GM12878 (cell line): ENCODE results near the gene HIRIP3. TPM values are rescaled to one million over a fixed set of nuclear protein-coding genes. Genes with fewer than 3 reads are reported as not detected.

Experiments used
- ATAC-seq: fragments of 200-7000 bp; cut with Tn5 transposase; 3 replicates; pipeline ENCODE4 v1.9.1; 2020; ENCODE audit warnings: mild to moderate bottlenecking, moderate library complexity
- BruUV-seq: library from RNA; stranded (reverse); fragments of 400-500 nt; replicated peaks from 2 replicates; lab custom pipeline; 2021; lab: Mats Ljungman, UMichigan
- CTCF ChIA-PET: fragments of 300-600 bp; sonication (Branson Sonifier 250); formaldehyde crosslinking; extraction: SDS; loops from one replicate; lab custom pipeline; 2021; ENCODE audit warnings: inconsistent platforms; lab: Yijun Ruan, JAX
- POLR2A ChIA-PET: fragments of 350-600 bp; formaldehyde crosslinking; extraction: SDS; loops from one replicate; lab custom pipeline; 2021; ENCODE audit warnings: inconsistent platforms; lab: Charles Lee
- RAD21 ChIA-PET: fragments of 300-600 bp; sonication (Branson Sonifier 250); formaldehyde crosslinking; loops from one replicate; lab custom pipeline; 2023; ENCODE audit warnings: antibody characterized with exemption; ENCODE audit not compliant: unreplicated experiment; lab: Charles Lee
- SMC1A ChIA-PET: fragments of 300-600 bp; sonication (Branson Sonifier 250); formaldehyde crosslinking; loops from one replicate; lab custom pipeline; 2023; ENCODE audit not compliant: unreplicated experiment, uncharacterized antibody; lab: Charles Lee
- DNase-seq: peaks from one replicate; pipeline ENCODE4 v3.0.0-alpha.2; 2011; ENCODE audit warnings: low read depth, low spot score
- FAIRE-seq: peaks from 3 replicates; lab custom pipeline; 2011; peaks lifted over from hg19 to GRCh38; lab: Jason Lieb, UNC
- H2AFZ ChIP-seq: 2 replicates; pipeline ENCODE4 v1.6.0; 2011; ENCODE audit warnings: low read depth, low read length, control low read depth; ENCODE audit not compliant: control insufficient read depth
- H3K27ac ChIP-seq: 2 replicates; pipeline ENCODE4 v1.5.1; 2011; ENCODE audit warnings: control low read depth; ENCODE audit not compliant: control insufficient read depth, insufficient read depth
- H3K27me3 ChIP-seq, 2 experiments: replicated peaks in 1 of 2; 2 replicates each; pipeline versions ENCODE4 v1.6.0 to v1.6.1; 2011; ENCODE audit warnings: low read length in 1 of 2; ENCODE audit not compliant: control insufficient read depth in 2 of 2, insufficient read depth in 2 of 2
- H3K36me3 ChIP-seq, 2 experiments: 2 replicates each; pipeline ENCODE4 v1.5.1; 2011; ENCODE audit warnings: low read length in 1 of 2; ENCODE audit not compliant: control insufficient read depth in 2 of 2, insufficient read depth in 2 of 2
- H3K4me1 ChIP-seq: 2 replicates; pipeline ENCODE4 v1.6.1; 2011; ENCODE audit warnings: mild to moderate bottlenecking, low read length, moderate library complexity, mixed read lengths; ENCODE audit not compliant: control insufficient read depth, insufficient read depth
- H3K4me2 ChIP-seq: 2 replicates; pipeline ENCODE4 v1.6.0; 2011; ENCODE audit warnings: control low read depth; ENCODE audit not compliant: control insufficient read depth, insufficient read depth
- H3K4me3 ChIP-seq: fragments of 200-600 bp; sonication (generic); 2 replicates; pipeline ENCODE4 v1.5.1; 2016
- H3K79me2 ChIP-seq: 2 replicates; pipeline ENCODE4 v1.6.0; 2011; ENCODE audit warnings: low read length; ENCODE audit not compliant: control insufficient read depth, insufficient read depth
- H3K9ac ChIP-seq: 2 replicates; pipeline ENCODE4 v1.8.0; 2011; ENCODE audit warnings: low read length, control low read depth, mixed read lengths; ENCODE audit not compliant: control insufficient read depth, insufficient read depth
- H3K9me3 ChIP-seq: replicated peaks from 3 replicates; pipeline ENCODE4 v1.5.1; 2011; ENCODE audit warnings: mild to moderate bottlenecking, low read length; ENCODE audit not compliant: control insufficient read depth, insufficient read depth
- H4K20me1 ChIP-seq: 2 replicates; pipeline ENCODE4 v1.6.0; 2011; ENCODE audit not compliant: control insufficient read depth, insufficient read depth
- E2F4 ChIP-seq: IDR thresholded peaks from 2 replicates; pipeline ENCODE4 v1.6.1; 2012; ENCODE audit warnings: low read depth, low read length, improper control_type of control experiment
- GATAD2B ChIP-seq: fragments of 450-650 bp; conservative IDR thresholded peaks from 2 replicates; pipeline ENCODE4 v1.6.1; 2017; ENCODE audit warnings: low read depth, mild to moderate bottlenecking, moderate library complexity
- JUND ChIP-seq: IDR thresholded peaks from 2 replicates; pipeline ENCODE4 v1.6.1; 2012; ENCODE audit warnings: low read depth, mild to moderate bottlenecking, low read length, improper control_type of control experiment, moderate library complexity
- MXI1 ChIP-seq: fragments of 150-350 bp; IDR thresholded peaks from 2 replicates; pipeline ENCODE4 v1.6.1; 2011; ENCODE audit warnings: low read depth, mild to moderate bottlenecking, inconsistent platforms, low read length, improper control_type of control experiment
- NFIC ChIP-seq: IDR thresholded peaks from 2 replicates; pipeline ENCODE4 v1.6.1; 2012; ENCODE audit warnings: low read depth, mild to moderate bottlenecking, inconsistent platforms, low read length, moderate library complexity
- NR2C1 ChIP-seq: fragments of 450-650 bp; IDR thresholded peaks from 2 replicates; pipeline ENCODE4 v1.6.1; 2017; ENCODE audit warnings: antibody characterized with exemption, mild to moderate bottlenecking, moderate library complexity
- RCOR1 ChIP-seq: conservative IDR thresholded peaks from 2 replicates; pipeline ENCODE4 v1.6.1; 2012; ENCODE audit warnings: low read depth, low read length, improper control_type of control experiment
- SMAD1 ChIP-seq: fragments of 450-650 bp; IDR thresholded peaks from 2 replicates; pipeline ENCODE4 v1.6.1; 2018; ENCODE audit warnings: mild to moderate bottlenecking, low read depth; ENCODE audit not compliant: partially characterized antibody
- SMARCA5 ChIP-seq: fragments of 450-650 bp; IDR thresholded peaks from 2 replicates; pipeline ENCODE4 v1.6.1; 2017; ENCODE audit warnings: mild to moderate bottlenecking
- STAT1 ChIP-seq: fragments of 450-650 bp; conservative IDR thresholded peaks from 2 replicates; pipeline ENCODE4 v1.6.1; 2014; ENCODE audit warnings: antibody characterized with exemption, mild to moderate bottlenecking
- TAF1 ChIP-seq: IDR thresholded peaks from 2 replicates; pipeline ENCODE4 v1.6.1; 2011; ENCODE audit warnings: mild to moderate bottlenecking, low read depth, low read length, borderline replicate concordance
- ZBTB11 ChIP-seq: fragments of 450-650 bp; formaldehyde crosslinking; IDR thresholded peaks from 2 replicates; pipeline ENCODE4 v1.5.0; 2022; ENCODE audit warnings: mild to moderate bottlenecking, missing genetic modification characterization
- ZBTB33 ChIP-seq: fragments of 450-650 bp; IDR thresholded peaks from 2 replicates; pipeline ENCODE4 v1.6.1; 2017; ENCODE audit warnings: mild to moderate bottlenecking
- ZNF207 ChIP-seq: fragments of 450-650 bp; IDR thresholded peaks from 2 replicates; pipeline ENCODE4 v1.6.1; 2014; ENCODE audit warnings: antibody characterized with exemption, mild to moderate bottlenecking, borderline replicate concordance
- ZNF217 ChIP-seq: fragments of 450-650 bp; IDR thresholded peaks from 2 replicates; pipeline ENCODE4 v1.6.1; 2017; ENCODE audit warnings: antibody characterized with exemption, mild to moderate bottlenecking
- ZSCAN29 ChIP-seq: fragments of 450-650 bp; IDR thresholded peaks from 2 replicates; pipeline ENCODE4 v1.6.1; 2017; ENCODE audit warnings: mild to moderate bottlenecking, moderate library complexity
- WGBS: methylation state at CpG from one replicate; pipeline ENCODE4 v1.1.6; 2016; ENCODE audit warnings: low lambda C conversion rate; ENCODE audit not compliant: insufficient replicate concordance, insufficient coverage; ENCODE audit errors: missing lambda C conversion rate; 5-methylcytosine and 5-hydroxymethylcytosine counted together
- in situ Hi-C: fragments of 300-500 bp; cut with MboI; formaldehyde crosslinking; loops from 9 replicates; pipeline ENCODE4 v1.14.3; 2018; ENCODE audit warnings: mixed read lengths
- intact Hi-C: fragments of 100-400 bp; cut with micrococcal nuclease; formaldehyde crosslinking; loops from one replicate; pipeline ENCODE4 v1.14.2; 2022; ENCODE audit not compliant: unreplicated experiment
- polyA plus RNA-seq, 11 experiments: library from polyadenylated mRNA; depleted of rRNA in 4 of 11; unstranded in 6 of 11; stranded (reverse) in 5 of 11; fragments of >200 nt; fragmentation: Nextera tagmentation in 4 of 11; fragmentation: Illumina TruSeq in 1 of 11; extraction: Ambion mirVana in 4 of 11; extraction: Trizol in 1 of 11; gene quantifications; 1 replicate in 1 of 11; 2 replicates in 10 of 11; pipeline versions ENCODE4 v1.2.1 to v1.2.3, GENCODE V29; 2011 to 2016; ENCODE audit warnings: inconsistent platforms in 2 of 11, missing spikeins in 2 of 11, low read depth in 1 of 11
- total RNA-seq, 4 experiments: library from RNA; depleted of rRNA in 3 of 4; stranded (reverse); fragments of >200 nt in 3 of 4; fragmentation: Illumina TruSeq in 1 of 4; extraction: Trizol in 1 of 4; gene quantifications; 2 replicates each; pipeline versions ENCODE4 v1.2.1 to v1.2.3, GENCODE V29; 2013 to 2021

HIRIP3 gene
- total and polyA plus RNA-seq, 10 of the 15 experiments (the other 5 are each of a cell fraction or from before 2014, with no cell fraction given): 4.1 to 43.5 (median 23.9) TPM

- POLR2A ChIA-PET: interaction anchor here (0.7 to 6.0 kb wide), 2 partner anchors 10 to 153 kb away, joined by 3 to 53 read pairs; partner anchors contain the start of gene TMEM219
- RAD21 ChIA-PET: no interaction called here
- DNase-seq (no peak), FAIRE-seq (no peak), ATAC-seq (no peak)
- CTCF ChIA-PET: interaction anchor here (1.1 kb wide), 1 partner anchor 47 kb away, joined by 4 read pairs; no protein-coding TSS in a partner anchor
- H3K4me3 ChIP-seq: no peak overlapping the region
- no peaks in the 10 kb centered on the region; a peak in 2 of 4 replicates for H3K36me3 ChIP-seq
- no peaks in the 10 kb centered on the region for H3K27me3 ChIP-seq
- H3K27ac ChIP-seq: no peak overlapping the region
- SMC1A ChIA-PET: interaction anchor here (2.8 kb wide), 1 partner anchor 9 kb away, joined by 20 read pairs; the partner anchor contains the start of gene TMEM219
- no peak overlapping the region for H3K4me2 ChIP-seq
- in situ Hi-C loops (no loop called here), intact Hi-C loops (no loop called here)
- no peaks in the 10 kb centered on the region for H4K20me1 ChIP-seq
- H3K9ac ChIP-seq: no peak overlapping the region
- no peak overlapping the region for H2AFZ ChIP-seq
- H3K9me3 ChIP-seq: no peaks in the 10 kb centered on the region; the same call in 2 of the 3 replicates
- BruUV-seq: no TSS peak
- 85% methylated on average over 8 of the region's 8 CpGs for WGBS
- peaks cover 7% of the 10 kb centered on the region; the same call in 1 of the 2 replicates for H3K4me1 ChIP-seq
- peaks cover 27% of the 10 kb centered on the region for H3K79me2 ChIP-seq
- TF ChIP-seq STAT1: no peak
- no peak for TF ChIP-seq E2F4
- no peak for TF ChIP-seq MXI1
- no peak for TF ChIP-seq GATAD2B
- no peak for TF ChIP-seq NFIC
- TF ChIP-seq ZSCAN29: no peak
- no peak for TF ChIP-seq ZNF207
- TF ChIP-seq NR2C1: no peak
- no peak for TF ChIP-seq ZNF217
- TF ChIP-seq ZBTB33: no peak
- TF ChIP-seq ZBTB11: no peak
- no peak for TF ChIP-seq SMAD1
- TF ChIP-seq JUND: no peak
- no peak for TF ChIP-seq SMARCA5
- TF ChIP-seq RCOR1: no peak
- TF ChIP-seq TAF1: no peak
Observed at GRCh38 chr16:29971304-29971703, 24.1 kb downstream of the HIRIP3 start.
